Astrocyte of the cerebellum (primary cell): Measurements from ENCODE around the gene C2.

Source experiments
- DNase-seq: peaks from one replicate; pipeline ENCODE4 v3.0.0-alpha.2; 2011; ENCODE audit warnings: low read depth
- H3K4me3 ChIP-seq: 2 replicates; pipeline ENCODE4 v1.5.1; 2011; ENCODE audit warnings: mild to moderate bottlenecking, low read depth, low read length, moderate library complexity
- in situ Hi-C: cut with HindIII; loops from 2 replicates; pipeline ENCODE4 v1.10.0; 2017; ENCODE audit warnings: low sequenced_read_pairs
- TF ChIP-seq, protein P1 (sequence below): IDR thresholded peaks from 2 replicates; pipeline ENCODE4 v1.5.1; 2012; ENCODE audit warnings: low read length, low read depth, moderate library complexity, mild to moderate bottlenecking; ENCODE audit errors: missing control alignments

The C2 gene

DNA sequence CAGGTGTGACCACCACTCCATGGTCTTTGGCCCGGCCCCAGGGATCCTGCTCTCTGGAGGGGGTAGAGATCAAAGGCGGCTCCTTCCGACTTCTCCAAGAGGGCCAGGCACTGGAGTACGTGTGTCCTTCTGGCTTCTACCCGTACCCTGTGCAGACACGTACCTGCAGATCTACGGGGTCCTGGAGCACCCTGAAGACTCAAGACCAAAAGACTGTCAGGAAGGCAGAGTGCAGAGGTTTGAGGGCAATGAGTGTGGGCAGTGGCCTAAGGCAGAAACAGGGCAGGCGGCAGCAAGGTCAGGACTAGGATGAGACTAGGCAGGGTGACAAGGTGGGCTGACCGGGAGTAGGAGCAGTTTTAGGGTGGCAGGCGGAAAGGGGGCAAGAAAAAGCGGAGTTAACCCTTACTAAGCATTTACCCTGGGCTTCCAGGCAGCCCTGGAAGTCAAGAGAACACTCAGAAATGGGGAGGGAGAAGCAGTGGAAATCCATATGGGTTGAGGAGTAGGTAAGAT lies 18.9 kb downstream of the C2 start:
- TF ChIP-seq, protein P1, sequence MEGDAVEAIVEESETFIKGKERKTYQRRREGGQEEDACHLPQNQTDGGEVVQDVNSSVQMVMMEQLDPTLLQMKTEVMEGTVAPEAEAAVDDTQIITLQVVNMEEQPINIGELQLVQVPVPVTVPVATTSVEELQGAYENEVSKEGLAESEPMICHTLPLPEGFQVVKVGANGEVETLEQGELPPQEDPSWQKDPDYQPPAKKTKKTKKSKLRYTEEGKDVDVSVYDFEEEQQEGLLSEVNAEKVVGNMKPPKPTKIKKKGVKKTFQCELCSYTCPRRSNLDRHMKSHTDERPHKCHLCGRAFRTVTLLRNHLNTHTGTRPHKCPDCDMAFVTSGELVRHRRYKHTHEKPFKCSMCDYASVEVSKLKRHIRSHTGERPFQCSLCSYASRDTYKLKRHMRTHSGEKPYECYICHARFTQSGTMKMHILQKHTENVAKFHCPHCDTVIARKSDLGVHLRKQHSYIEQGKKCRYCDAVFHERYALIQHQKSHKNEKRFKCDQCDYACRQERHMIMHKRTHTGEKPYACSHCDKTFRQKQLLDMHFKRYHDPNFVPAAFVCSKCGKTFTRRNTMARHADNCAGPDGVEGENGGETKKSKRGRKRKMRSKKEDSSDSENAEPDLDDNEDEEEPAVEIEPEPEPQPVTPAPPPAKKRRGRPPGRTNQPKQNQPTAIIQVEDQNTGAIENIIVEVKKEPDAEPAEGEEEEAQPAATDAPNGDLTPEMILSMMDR = no peak
- in situ Hi-C loops = no loop called here
- H3K4me3 ChIP-seq = peak overlapping the region; percentile 15
- no peak for DNase-seq

DNA sequence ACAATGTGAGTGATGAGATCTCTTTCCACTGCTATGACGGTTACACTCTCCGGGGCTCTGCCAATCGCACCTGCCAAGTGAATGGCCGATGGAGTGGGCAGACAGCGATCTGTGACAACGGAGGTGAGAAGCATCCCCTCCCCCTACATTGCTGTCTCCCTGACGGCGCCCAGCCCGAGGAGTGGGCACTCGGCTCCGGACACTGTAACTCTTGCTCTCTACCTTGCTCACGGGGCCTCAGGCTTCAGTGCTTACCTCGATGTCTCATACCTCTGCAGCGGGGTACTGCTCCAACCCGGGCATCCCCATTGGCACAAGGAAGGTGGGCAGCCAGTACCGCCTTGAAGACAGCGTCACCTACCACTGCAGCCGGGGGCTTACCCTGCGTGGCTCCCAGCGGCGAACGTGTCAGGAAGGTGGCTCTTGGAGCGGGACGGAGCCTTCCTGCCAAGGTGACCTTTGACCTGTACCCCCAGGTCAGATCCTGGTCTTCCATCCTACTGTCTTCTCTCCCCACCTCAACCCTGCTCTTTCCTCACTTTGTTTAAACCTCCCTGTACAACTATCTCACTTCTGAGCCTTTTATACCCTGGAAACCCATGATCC lies 19.7 kb downstream of the C2 start:
- H3K4me3 ChIP-seq = no peak overlapping the region
- TF ChIP-seq, protein P1 = no peak
- in situ Hi-C loops = no loop called here
- no peak for DNase-seq

DNA sequence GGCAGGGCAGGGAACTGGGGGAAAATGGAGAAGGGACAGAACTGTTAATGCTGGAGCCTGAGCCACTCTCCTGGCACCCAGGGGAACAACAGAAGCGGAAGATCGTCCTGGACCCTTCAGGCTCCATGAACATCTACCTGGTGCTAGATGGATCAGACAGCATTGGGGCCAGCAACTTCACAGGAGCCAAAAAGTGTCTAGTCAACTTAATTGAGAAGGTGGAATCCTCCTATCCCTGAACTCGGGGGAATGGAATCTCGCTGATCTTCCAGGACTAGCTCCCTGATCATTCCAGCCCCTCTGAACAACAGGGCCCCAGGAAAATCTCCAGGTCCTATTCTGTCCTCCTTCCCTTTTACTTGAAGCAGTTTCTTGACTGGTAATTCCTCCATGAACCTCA lies 20.3 kb downstream of the C2 start:
- TF ChIP-seq, protein P1 = no peak
- no peak overlapping the region for H3K4me3 ChIP-seq
- in situ Hi-C loops = no loop called here
- DNase-seq = no peak

DNA sequence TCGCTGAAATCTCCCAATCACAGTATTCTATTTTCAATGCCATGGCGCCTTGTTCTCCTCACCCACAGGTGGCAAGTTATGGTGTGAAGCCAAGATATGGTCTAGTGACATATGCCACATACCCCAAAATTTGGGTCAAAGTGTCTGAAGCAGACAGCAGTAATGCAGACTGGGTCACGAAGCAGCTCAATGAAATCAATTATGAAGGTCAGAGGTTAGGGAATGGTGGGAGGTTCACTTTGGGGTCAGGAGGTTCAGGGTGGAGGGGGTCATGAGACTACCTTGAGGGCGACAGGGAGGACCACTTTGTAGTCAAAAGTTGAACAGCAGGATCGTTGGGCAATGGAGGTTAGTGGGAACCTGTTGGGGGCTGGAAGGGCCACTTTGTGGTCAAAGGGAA lies 20.8 kb downstream of the C2 start:
- no peak overlapping the region for H3K4me3 ChIP-seq
- TF ChIP-seq, protein P1 = no peak
- no peak for DNase-seq
- in situ Hi-C loops = no loop called here

DNA sequence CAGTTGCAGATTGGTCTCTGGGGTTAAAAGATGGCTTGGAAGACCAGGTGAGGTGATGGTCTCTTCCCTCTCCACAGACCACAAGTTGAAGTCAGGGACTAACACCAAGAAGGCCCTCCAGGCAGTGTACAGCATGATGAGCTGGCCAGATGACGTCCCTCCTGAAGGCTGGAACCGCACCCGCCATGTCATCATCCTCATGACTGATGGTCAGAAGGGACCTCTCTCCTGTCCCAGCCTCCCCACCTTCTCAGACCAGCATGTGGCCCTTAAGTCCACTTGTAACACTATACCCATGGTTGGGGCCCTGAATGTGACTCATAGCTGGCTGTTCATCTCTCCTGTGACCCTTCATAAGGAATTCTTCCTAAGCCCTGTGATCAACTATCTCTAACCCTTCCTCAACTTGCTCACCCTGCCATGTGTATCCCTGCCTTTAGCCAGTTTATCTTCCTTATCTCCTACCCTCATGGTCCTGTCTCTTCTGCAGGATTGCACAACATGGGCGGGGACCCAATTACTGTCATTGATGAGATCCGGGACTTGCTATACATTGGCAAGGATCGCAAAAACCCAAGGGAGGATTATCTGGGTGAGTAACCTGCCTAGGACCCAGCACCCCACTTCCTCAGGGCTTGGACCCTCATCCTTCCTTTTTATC lies 21.4 kb downstream of the C2 start:
- DNase-seq = no peak
- H3K4me3 ChIP-seq = no peak overlapping the region
- TF ChIP-seq, protein P1 = no peak
- in situ Hi-C loops = no loop called here

DNA sequence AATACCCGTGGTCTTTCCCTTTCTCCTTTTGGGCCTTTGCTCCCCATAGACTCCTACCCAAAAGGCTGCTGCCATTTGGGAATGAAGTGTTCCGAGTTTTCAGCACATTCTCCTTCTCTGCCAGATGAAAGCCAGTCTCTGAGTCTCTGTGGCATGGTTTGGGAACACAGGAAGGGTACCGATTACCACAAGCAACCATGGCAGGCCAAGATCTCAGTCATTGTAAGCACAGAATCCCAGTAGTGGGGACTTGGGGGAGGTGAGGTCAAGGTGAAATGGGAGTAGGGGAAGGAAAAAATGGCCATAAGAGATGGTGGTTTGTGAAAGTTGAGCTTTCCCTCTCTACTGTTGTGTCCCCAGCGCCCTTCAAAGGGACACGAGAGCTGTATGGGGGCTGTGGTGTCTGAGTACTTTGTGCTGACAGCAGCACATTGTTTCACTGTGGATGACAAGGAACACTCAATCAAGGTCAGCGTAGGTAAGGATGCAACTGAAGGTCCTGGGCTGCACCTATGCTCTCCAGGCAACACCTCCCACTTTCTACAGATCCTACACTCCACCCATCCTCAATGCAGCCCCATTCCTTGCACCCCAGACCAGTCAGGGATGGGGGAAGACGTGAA lies 22.5 kb downstream of the C2 start:
- in situ Hi-C loops = no loop called here
- TF ChIP-seq, protein P1 = no peak
- no peak overlapping the region for H3K4me3 ChIP-seq

More for the DNA sequence above, 22.5 kb downstream of the C2 start:
- no peak for DNase-seq
